ENCODE measurements around the gene CST2.
"Not testable (repeated sequence)": the region's sequence is repeated elsewhere in the genome, so short reads cannot be mapped to it uniquely, and the experiment has no call there.

Gene CST2

GRCh38 chr20:23810349-23810748, 16.2 kb downstream of the CST2 start:
- not testable (repeated sequence) for DNase-seq

GRCh38 chr20:23800865-23801264, 25.7 kb downstream of the CST2 start:
- no peak for DNase-seq

DNA sequence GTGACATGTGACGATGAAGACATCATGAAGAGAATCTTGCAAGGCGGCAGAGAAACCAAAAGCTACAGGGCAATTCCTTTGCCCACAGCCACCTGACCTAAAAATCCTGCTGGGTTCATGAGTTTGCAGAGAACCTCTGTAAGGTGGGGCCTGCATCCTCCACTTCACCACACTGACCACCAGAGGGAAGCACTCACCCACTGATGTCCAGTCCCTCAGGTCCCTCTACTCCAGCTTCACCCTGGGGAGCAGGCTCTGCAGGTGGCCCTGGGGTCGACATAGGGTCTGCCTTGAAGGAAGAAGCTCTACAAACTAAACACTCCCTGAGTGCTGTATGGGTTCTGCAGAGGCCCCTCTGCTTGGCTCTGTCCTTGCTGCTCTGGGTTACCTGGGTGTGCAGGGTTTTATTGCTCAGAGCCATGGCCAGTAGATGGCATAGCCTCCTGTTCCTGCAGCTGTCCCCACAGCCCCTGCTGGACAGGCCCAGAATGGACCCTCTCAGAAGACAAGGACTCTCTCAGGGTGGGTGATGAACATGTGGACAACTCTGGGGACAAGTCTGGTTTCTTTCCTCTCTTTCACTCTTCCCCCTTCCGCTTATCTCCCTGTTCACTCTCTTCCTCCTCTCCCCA, 27.2 kb downstream of the CST2 start:
- DNase-seq: peak in 17 of 56 donors; percentile 1 to 38 (median 8)

GRCh38 chr20:23795526-23795925, 31.0 kb downstream of the CST2 start:
- no peak for DNase-seq

DNA sequence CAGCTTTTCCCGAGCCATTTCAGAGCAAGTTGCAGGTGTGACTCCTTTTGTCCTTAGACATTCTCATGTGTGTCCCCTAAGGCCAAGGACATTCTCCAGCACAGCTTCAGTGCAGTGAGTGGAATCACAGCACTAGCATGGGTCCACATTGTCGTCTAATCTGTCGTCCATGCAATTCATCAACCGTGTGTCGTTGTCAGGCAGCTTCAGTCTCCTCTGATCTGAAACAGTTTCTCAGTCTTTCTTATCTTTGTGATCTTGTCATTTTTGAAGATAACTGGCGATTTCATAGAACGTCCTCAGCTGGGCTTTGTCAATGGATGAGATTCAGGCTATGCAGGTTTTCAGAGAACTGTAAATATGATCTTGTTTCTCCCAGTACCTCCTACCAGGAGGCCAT, 31.7 kb downstream of the CST2 start:
- DNase-seq: no peak

- no peak for DNase-seq
Measured at GRCh38 chr20:23794065-23794464, 32.5 kb downstream of the CST2 start.

DNA sequence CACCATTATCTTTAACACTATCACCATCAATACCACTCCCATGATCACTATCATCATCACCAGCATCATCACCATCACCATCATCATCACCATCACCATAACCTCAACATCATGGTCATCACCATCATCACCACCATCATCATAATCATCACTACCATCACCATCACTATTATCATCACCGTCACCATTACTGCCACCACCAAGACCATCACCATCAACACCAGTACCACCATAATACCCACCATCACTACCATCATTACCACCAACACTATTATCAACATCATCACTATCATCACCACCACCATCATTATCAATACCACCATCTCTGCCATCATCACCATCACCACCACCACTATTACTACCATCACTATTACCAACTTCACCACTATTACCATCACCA, 43.1 kb downstream of the CST2 start:
- no peak for DNase-seq

DNA sequence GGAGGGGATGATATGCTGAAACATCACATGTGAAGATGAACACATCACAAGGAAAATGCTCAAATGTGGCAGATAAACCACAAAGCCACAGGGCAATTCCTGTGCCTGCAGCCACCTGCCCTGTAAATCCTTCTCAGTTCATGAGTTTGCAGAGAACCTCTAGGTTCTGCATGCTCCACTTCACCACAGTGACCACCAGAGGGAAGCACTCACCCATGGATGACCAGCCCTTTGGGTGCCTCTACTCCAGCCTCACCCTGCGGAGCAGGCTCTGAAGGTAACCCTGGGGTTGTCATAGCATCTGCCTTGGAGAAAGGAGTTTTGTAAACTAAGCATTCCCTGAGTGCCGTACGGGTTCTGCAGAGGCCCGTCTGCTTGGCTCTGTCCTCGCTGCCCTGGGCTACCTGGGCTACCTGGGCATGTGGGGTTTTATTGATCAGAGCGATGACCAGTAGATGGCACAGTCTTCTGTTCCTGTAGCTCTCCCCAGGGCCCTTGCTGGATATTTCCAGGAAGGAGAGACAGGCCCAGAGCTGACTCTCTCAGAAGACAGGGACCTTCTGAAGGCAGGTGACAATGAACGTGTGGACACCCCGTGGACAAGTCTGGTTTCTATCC, 44.1 kb downstream of the CST2 start:
- DNase-seq: peak in 2 of 56 donors; percentile 6 to 10

DNA sequence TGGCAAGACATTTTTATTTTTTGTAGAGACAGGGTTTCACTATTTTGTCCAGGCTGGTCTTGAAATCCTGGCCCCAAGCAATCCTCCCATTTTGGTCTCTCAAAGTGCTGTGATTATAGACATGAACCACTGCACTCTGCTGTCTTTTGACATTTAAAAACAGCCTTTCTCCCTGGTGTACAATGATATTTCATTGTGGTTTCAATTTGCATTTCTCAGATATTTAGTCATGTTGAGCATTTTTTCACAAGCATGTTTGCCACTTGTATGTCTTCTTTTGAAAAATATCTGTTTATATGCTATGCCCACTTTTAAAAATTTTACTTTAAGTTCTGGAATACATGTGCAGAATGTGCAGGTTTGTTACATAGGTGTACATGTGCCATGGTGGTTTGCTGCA, 47.9 kb downstream of the CST2 start:
- not testable (repeated sequence) for DNase-seq

DNA sequence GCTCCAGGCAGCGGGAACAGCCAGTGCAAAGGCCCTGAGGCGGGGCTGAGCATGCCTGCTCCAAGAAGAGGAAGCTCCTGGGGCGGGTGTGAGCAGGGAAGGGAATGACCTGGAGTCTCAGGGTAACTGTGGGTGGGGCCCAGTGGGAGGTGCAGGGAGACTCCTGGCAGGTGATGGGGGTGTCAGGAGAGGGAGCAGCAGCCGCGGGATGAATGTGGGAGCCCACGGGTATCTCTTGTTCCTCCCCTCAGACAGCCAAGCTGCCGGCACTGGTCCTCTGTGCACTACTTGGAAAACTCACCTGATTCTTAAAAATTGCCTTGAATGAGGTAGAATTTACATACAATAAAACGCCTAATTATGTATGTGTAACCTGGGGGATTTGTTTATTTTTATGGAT, 49.1 kb downstream of the CST2 start:
- DNase-seq: not testable (repeated sequence)

DNA sequence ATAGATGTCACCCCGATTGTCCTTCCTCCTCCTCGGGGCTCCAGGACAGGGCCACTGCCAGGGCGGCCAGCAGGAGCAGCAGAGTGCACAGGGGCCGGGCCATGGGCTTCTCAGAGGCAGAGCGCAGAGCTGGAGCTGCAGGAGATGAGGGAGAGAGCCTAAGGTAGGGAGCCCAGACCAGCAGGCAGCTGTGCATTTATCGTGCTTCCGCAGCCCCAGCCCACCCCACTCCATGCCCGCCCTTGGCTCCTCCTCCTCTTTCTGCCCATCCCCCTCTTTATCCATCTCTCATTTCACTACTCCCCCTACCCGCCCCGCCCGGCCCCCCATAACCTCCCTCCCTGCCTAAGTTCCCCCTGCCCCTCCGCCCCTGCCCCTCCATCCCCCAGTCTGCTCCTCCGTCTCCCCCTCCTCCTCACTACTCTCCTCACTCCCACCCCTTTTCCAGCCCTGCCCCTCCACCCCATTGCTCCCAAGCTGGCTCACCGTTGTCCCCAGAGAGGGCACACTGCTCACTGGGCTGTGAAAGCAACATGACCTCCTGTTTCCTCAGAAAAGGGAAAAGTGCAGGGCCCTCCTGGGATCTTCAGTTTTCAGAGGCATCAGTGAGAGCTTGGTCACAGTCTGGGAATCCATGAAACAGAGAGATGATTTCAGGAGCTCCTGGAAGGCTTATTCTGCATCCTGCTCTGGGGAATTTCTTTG, 50.3 kb downstream of the CST2 start:
- DNase-seq: no peak

DNA sequence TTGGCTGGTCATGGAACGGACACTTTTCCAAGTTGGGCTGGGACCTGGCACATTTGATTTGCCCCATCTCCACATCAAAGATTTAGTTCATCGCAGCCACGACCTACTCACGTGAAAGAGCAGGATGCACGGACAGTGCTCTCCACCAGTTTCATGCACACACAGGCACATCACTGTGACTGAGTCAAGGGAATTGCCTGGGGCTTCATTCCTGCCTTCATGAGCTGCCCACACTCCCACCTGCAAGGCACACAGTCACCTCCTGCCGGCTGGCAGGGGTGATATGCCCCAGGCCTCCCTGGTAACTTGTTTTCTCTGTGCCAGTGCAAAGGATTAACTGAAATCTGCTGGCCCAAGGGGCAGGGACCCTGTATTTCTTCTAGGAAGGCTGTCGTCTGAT, 52.4 kb downstream of the CST2 start:
- no peak for DNase-seq
